HuH-7 (cell line): ENCODE results near the gene ST3GAL3.

ENCODE experiments used
- DNase-seq: peaks from one replicate; pipeline ENCODE4 v3.0.0; 2011; ENCODE audit warnings: low spot score

Gene ST3GAL3

GRCh38 chr1:43914576-43915525 is 207.5 kb downstream of the ST3GAL3 start:
- no peak for DNase-seq

- DNase-seq, result no peak
Observed at GRCh38 chr1:43919906-43920305, 212.6 kb downstream of the ST3GAL3 start.

GRCh38 chr1:43921022-43921421 is 213.7 kb downstream of the ST3GAL3 start:
- DNase-seq, result no peak

- DNase-seq, result no peak
Observed at GRCh38 chr1:43924516-43924915, 217.2 kb downstream of the ST3GAL3 start.

GRCh38 chr1:43925846-43926245 is 218.5 kb downstream of the ST3GAL3 start:
- no peak for DNase-seq

- peak; percentile 78 for DNase-seq
Observed at GRCh38 chr1:43930168-43930948, 223.0 kb downstream of the ST3GAL3 start.

- DNase-seq, result no peak
Observed at GRCh38 chr1:43930949-43931275, 223.6 kb downstream of the ST3GAL3 start.

- DNase-seq, result no peak
Observed at GRCh38 chr1:43931711-43932660, 224.7 kb downstream of the ST3GAL3 start.

GRCh38 chr1:43932786-43933385 is 225.6 kb downstream of the ST3GAL3 start:
- DNase-seq, result no peak

GRCh38 chr1:43933386-43934100 is 226.2 kb downstream of the ST3GAL3 start, which contains the start of gene ARTN:
TSS of gene ARTN (plus strand) at chr1:43933801. CDS start at chr1:43935657, 1,856 bp downstream.
- no peak for DNase-seq

GRCh38 chr1:43934101-43934985 is 227.0 kb downstream of the ST3GAL3 start:
- DNase-seq, result peak; percentile 96

- peak; percentile 42 for DNase-seq
Observed at GRCh38 chr1:43934986-43935324, 227.6 kb downstream of the ST3GAL3 start.

- peak; percentile 51 for DNase-seq
Observed at GRCh38 chr1:43935711-43936427, 228.5 kb downstream of the ST3GAL3 start.

- peak; percentile 92 for DNase-seq
Observed at GRCh38 chr1:43936431-43937151, 229.3 kb downstream of the ST3GAL3 start.

GRCh38 chr1:43937179-43937865 is 230.0 kb downstream of the ST3GAL3 start:
- no peak for DNase-seq

GRCh38 chr1:43938383-43938782 is 231.0 kb downstream of the ST3GAL3 start:
- no peak for DNase-seq

GRCh38 chr1:43938892-43939587 is 231.7 kb downstream of the ST3GAL3 start:
- no peak for DNase-seq
